Forelimb muscle (tissue), 1 donor: ENCODE measurements around the gene ZNF382. TPM values are rescaled to one million over a fixed set of nuclear protein-coding genes. Genes with fewer than 3 reads are reported as not detected.

ENCODE experiments used
- DNase-seq: peaks from one replicate; pipeline ENCODE4 v3.0.0-alpha.2; 2013; ENCODE audit warnings: low read depth
- polyA plus RNA-seq: library from polyadenylated mRNA; unstranded; fragments of 120-200 nt; gene quantifications from one replicate; pipeline ENCODE4 v1.2.1, GENCODE V29; 2013; ENCODE audit not compliant: insufficient read length

ZNF382 gene
- polyA plus RNA-seq, 1 donor: 10.8 TPM

GRCh38 chr19:36679455-36679854 is 74.3 kb downstream of the ZNF382 start:
- DNase-seq: no peak

Other genes with a start within 250 kb of the ZNF382 start
- 5.3 TPM for gene ZFP14, start 226.1 kb upstream of the ZNF382 start, polyA plus RNA-seq
- gene ZFP82, start 186.7 kb upstream of the ZNF382 start, polyA plus RNA-seq: 7.6 TPM
- 8.5 TPM for gene ZNF566, start 115.8 kb upstream of the ZNF382 start, polyA plus RNA-seq
- gene ZNF260, start 77.0 kb upstream of the ZNF382 start, polyA plus RNA-seq: 10.2 TPM
- 15.3 TPM for gene ZNF529, start 32.0 kb upstream of the ZNF382 start, polyA plus RNA-seq
- gene ZNF461, start 61.5 kb downstream of the ZNF382 start, polyA plus RNA-seq: 10.4 TPM
- gene ZNF567, start 82.3 kb downstream of the ZNF382 start, polyA plus RNA-seq: 6.8 TPM
- 1.1 TPM for gene ZNF850, start 167.5 kb downstream of the ZNF382 start, polyA plus RNA-seq
- gene ZNF790, start 233.1 kb downstream of the ZNF382 start, polyA plus RNA-seq: 7.4 TPM
- gene ZNF345, start 245.6 kb downstream of the ZNF382 start, polyA plus RNA-seq: 8.8 TPM